ENCODE data around the gene POU2F3. TPM values are rescaled to one million over a fixed set of nuclear protein-coding genes. Genes with fewer than 3 reads are reported as not detected.
A peak's percentile ranks its signal among the peaks of the same experiment; 100 is the strongest.

POU2F3 gene
- total and polyA plus RNA-seq, 7 donors = not detected

DNA sequence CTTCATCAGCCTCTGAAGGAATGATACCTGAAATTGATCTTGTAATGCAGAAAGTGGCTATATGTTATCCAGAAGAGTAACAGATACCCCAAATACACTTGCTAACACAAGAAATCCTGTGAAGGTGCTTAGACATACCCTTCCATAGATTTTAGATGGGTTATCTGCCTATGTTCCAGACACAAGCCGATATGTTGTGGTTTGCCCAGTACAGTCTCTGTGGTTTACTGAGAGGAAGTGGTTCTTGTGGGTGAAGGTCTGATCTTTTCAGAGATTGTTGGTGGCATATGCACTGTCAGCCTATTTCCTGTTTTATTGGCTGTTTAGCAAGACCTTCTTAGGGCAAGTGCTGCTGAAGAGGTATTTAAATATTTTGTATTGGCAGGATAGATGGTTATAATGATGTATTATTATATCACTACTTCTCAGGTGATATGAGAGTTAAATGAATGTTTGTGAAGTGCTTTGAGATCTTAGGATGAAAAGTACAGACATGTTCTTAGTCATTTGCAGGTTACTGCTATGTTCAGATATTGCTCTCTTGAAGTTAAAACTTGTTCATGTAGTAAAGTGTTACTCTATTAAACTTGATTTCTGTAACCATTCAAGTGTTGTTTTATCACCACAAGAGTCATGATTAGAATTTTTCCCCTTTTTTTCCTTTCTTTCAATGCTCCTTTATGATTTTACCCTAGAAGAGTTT, 104.5 kb downstream of the POU2F3 start:
- 59 to 75% (median 70%) methylated on average over 1 of the region's 1 CpG for WGBS, 3 donors
- Histone ChIP-seq H3K27me3 (ENCODE audit: insufficient read depth in 3 of 3, low read length in 2 of 3) (no peaks in the 10 kb centered on the region), H3K4me1 (peaks cover 90% of the 10 kb centered on the region), H3K27ac (peak overlapping the region; percentile 61), H3K9me3 (no peaks in the 10 kb centered on the region), H3K4me3 (peak overlapping the region; percentile 32), H3K36me3 (ENCODE audit: insufficient read depth in 1 of 2, low read depth in 1 of 2) (no peaks in the 10 kb centered on the region)
- intact Hi-C loops (cut with DNase I) = no loop called here
- DNase-seq (no peak), ATAC-seq (peak in 2 of 4 donors; percentile 22 to 30)
- TF ChIP-seq, protein P1, sequence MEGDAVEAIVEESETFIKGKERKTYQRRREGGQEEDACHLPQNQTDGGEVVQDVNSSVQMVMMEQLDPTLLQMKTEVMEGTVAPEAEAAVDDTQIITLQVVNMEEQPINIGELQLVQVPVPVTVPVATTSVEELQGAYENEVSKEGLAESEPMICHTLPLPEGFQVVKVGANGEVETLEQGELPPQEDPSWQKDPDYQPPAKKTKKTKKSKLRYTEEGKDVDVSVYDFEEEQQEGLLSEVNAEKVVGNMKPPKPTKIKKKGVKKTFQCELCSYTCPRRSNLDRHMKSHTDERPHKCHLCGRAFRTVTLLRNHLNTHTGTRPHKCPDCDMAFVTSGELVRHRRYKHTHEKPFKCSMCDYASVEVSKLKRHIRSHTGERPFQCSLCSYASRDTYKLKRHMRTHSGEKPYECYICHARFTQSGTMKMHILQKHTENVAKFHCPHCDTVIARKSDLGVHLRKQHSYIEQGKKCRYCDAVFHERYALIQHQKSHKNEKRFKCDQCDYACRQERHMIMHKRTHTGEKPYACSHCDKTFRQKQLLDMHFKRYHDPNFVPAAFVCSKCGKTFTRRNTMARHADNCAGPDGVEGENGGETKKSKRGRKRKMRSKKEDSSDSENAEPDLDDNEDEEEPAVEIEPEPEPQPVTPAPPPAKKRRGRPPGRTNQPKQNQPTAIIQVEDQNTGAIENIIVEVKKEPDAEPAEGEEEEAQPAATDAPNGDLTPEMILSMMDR (IDR thresholded peaks at IDR 0.05) = no peak

DNA sequence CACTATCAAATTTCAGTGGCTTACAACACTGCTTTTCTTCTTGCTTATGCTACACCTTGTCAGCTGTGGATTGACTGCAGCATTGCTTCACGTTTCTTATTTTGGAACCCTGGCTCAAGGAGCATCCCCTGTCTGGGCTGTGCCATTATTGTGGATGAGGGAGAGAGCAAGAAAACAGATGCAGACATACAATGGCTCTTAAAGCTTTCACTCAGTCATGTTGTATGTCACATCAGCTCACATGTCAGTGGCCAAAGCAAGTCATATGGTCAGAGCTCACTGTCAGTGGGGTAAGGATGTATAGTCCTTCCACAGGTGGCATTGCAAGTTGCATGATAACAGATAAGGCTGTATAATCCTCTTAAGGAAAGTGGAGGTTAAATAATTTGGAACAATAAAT, 106.3 kb downstream of the POU2F3 start:
- WGBS, 3 donors = 3 to 9% (median 5%) methylated on average over 1 of the region's 1 CpG
- H3K4me3 ChIP-seq = peak overlapping the region; percentile 20
- H3K4me1 ChIP-seq = peaks cover 77% of the 10 kb centered on the region
- H3K36me3 ChIP-seq (ENCODE audit: insufficient read depth in 1 of 2, low read depth in 1 of 2) = no peaks in the 10 kb centered on the region
- peak overlapping the region; percentile 61 for H3K27ac ChIP-seq
- ATAC-seq = peak; percentile 73 to 93 (median 84)
- H3K27me3 ChIP-seq (ENCODE audit: insufficient read depth in 3 of 3, low read length in 2 of 3) = no peaks in the 10 kb centered on the region
- TF ChIP-seq, protein P1 (IDR thresholded peaks at IDR 0.05) = no peak
- intact Hi-C loops (cut with DNase I) = no loop called here
- no peak for DNase-seq
- no peaks in the 10 kb centered on the region for H3K9me3 ChIP-seq

DNA sequence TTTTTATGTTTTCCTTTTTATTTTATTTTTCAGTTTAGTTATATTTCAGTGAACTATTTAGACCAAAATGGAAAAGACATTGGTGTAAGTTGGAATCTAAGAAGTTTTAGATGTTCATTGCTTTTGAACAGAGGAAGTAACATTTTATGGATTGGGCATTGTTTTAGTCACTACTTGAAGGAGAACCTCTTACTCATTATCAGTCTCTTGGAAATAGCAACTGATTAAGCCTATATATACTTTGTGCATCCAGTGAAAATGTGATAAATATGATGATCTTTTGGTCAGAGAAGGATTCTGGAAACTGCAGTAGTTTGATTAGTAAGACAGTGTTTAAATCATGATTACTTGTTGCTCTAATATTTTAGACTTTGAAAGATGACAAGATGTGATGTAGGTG, 110.7 kb downstream of the POU2F3 start:
- Histone ChIP-seq H3K4me1 (peaks cover 56% of the 10 kb centered on the region), H3K36me3 (ENCODE audit: insufficient read depth in 1 of 2, low read depth in 1 of 2) (no peaks in the 10 kb centered on the region), H3K27me3 (ENCODE audit: insufficient read depth in 3 of 3, low read length in 2 of 3) (no peaks in the 10 kb centered on the region), H3K9me3 (no peaks in the 10 kb centered on the region), H3K27ac (no peak overlapping the region), H3K4me3 (no peak overlapping the region)
- DNase-seq (no peak), ATAC-seq (no peak)
- TF ChIP-seq, protein P1 (IDR thresholded peaks at IDR 0.05) = no peak
- intact Hi-C loops (cut with DNase I) = no loop called here

DNA sequence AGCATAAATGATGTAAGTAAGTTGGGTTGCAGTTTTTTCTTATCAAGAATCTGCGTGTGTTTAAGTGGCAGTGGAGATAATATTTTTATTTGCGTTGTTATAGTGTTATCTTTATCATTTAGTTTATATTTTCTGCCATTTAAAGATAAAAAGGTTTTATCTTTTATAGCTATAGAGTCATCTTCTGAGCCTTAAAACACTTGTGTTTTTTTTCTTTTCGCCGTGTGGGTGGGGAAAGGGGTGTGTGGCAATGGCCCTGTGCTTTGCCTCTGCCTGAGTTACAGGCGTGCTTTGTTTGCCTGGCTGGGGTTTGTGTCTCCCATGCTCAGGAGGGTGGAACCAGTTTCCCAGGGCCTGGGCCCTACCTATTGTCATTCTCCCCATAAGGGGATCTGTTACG, 112.5 kb downstream of the POU2F3 start:
- H3K4me1 ChIP-seq = peaks cover 53% of the 10 kb centered on the region
- TF ChIP-seq, protein P1 (IDR thresholded peaks at IDR 0.05) = no peak
- no peak overlapping the region for H3K27ac ChIP-seq
- DNase-seq = no peak
- no peak for ATAC-seq
- no peaks in the 10 kb centered on the region for H3K27me3 ChIP-seq (ENCODE audit: insufficient read depth in 3 of 3, low read length in 2 of 3)
- WGBS, 3 donors = 81 to 91% (median 89%) methylated on average over 6 of the region's 6 CpGs
- no peaks in the 10 kb centered on the region for H3K36me3 ChIP-seq (ENCODE audit: insufficient read depth in 1 of 2, low read depth in 1 of 2)
- no peaks in the 10 kb centered on the region for H3K9me3 ChIP-seq
- intact Hi-C loops (cut with DNase I) = no loop called here
- no peak overlapping the region for H3K4me3 ChIP-seq

DNA sequence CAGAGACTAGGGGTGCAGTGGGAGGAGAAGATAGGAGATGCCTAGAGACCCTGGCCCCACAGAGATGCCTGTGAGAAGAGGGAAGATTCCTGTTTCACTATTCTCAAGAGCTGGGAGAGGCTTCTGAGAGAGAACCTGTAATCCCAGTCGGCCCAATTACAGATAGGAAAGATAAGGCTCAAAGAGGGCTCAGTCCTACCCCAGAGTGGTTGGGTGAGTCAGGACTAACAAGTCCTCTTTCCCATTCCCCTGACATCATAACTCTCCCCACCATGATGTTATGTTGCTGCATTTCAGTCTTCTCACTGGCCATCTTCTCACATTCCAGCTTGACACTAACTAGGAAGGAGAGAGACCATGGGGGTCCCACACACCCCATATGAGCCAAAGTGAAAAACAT, 114.1 kb downstream of the POU2F3 start:
- TF ChIP-seq, protein P1 (IDR thresholded peaks at IDR 0.05) = no peak
- Histone ChIP-seq H3K27ac (no peak overlapping the region), H3K4me1 (peaks cover 43% of the 10 kb centered on the region), H3K27me3 (ENCODE audit: insufficient read depth in 3 of 3, low read length in 2 of 3) (no peaks in the 10 kb centered on the region), H3K4me3 (no peak overlapping the region), H3K9me3 (no peaks in the 10 kb centered on the region), H3K36me3 (ENCODE audit: insufficient read depth in 1 of 2, low read depth in 1 of 2) (no peaks in the 10 kb centered on the region)
- intact Hi-C loops (cut with DNase I) = no loop called here
- ATAC-seq (peak in 2 of 4 donors; percentile 15 to 46), DNase-seq (no peak)
- 33 to 52% (median 44%) methylated on average over 1 of the region's 1 CpG for WGBS, 3 donors
